Mesothelial cell of epicardium (in vitro differentiated cells): ENCODE measurements around the gene PTPRG. TPM values are rescaled to one million over a fixed set of nuclear protein-coding genes. Genes with fewer than 3 reads are reported as not detected.

ENCODE experiments used
- DNase-seq, 2 experiments: peaks; one replicate each; pipeline ENCODE4 v3.0.0; 2021; ENCODE audit warnings: low spot score in 2 of 2; ENCODE audit not compliant: unreplicated experiment in 2 of 2
- H3K27ac Mint-ChIP-seq: 2 replicates; pipeline ENCODE4 v1.8.0; 2021; ENCODE audit warnings: mixed read lengths
- H3K27me3 Mint-ChIP-seq: 2 replicates; pipeline ENCODE4 v1.8.0; 2021; ENCODE audit warnings: low read depth, mixed read lengths
- H3K36me3 Mint-ChIP-seq: 2 replicates; pipeline ENCODE4 v1.8.0; 2021; ENCODE audit warnings: mixed read lengths
- H3K4me1 Mint-ChIP-seq: 2 replicates; pipeline ENCODE4 v1.8.0; 2021; ENCODE audit warnings: mixed read lengths
- H3K4me3 Mint-ChIP-seq: 2 replicates; pipeline ENCODE4 v1.8.0; 2021; ENCODE audit warnings: mild to moderate bottlenecking, moderate library complexity, mixed read lengths
- H3K9me3 Mint-ChIP-seq: 2 replicates; pipeline ENCODE4 v1.8.0; 2021; ENCODE audit warnings: mixed read lengths
- total RNA-seq: library from RNA; stranded (reverse); gene quantifications from 3 replicates; pipeline ENCODE4 v1.2.1, GENCODE V29; 2021
- TF ChIP-seq, protein P1 (sequence below): fragments of 200-600 bp; sonication (generic); IDR thresholded peaks from one replicate; pipeline ENCODE4 v1.5.0; 2021; ENCODE audit warnings: antibody characterized with exemption; ENCODE audit not compliant: unreplicated experiment

The PTPRG gene
- total RNA-seq, 1 donor from 2014 or later = 40.4 TPM

GRCh38 chr3:62110443-62111225 is 549.3 kb downstream of the PTPRG start:
- H3K4me1 Mint-ChIP-seq = no peaks in the 10 kb centered on the region
- no peak overlapping the region for H3K27ac Mint-ChIP-seq
- H3K4me3 Mint-ChIP-seq = no peak overlapping the region
- DNase-seq = no peak
- H3K36me3 Mint-ChIP-seq = peaks cover 13% of the 10 kb centered on the region
- no peaks in the 10 kb centered on the region for H3K27me3 Mint-ChIP-seq
- TF ChIP-seq, protein P1, sequence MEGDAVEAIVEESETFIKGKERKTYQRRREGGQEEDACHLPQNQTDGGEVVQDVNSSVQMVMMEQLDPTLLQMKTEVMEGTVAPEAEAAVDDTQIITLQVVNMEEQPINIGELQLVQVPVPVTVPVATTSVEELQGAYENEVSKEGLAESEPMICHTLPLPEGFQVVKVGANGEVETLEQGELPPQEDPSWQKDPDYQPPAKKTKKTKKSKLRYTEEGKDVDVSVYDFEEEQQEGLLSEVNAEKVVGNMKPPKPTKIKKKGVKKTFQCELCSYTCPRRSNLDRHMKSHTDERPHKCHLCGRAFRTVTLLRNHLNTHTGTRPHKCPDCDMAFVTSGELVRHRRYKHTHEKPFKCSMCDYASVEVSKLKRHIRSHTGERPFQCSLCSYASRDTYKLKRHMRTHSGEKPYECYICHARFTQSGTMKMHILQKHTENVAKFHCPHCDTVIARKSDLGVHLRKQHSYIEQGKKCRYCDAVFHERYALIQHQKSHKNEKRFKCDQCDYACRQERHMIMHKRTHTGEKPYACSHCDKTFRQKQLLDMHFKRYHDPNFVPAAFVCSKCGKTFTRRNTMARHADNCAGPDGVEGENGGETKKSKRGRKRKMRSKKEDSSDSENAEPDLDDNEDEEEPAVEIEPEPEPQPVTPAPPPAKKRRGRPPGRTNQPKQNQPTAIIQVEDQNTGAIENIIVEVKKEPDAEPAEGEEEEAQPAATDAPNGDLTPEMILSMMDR = no peak
- peaks cover 21% of the 10 kb centered on the region for H3K9me3 Mint-ChIP-seq

DNA sequence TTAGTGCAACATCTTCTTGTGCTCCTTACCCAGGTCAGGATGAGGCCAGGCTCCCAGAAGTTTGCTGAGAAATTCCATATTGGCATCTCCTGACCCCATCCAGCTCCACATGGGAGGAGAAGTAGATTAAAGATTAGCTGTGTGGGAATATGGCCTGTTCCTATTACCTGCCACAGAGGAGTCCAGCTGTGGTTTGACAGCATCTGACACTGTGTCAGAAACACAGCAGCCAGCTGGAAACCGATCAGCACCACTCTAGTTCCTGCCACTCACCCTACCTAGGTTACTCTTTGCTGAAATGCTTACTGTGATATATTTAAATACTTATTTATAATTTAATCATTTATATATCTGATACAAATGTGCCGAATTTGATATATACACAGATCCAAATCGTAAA is 551.7 kb downstream of the PTPRG start:
- no peaks in the 10 kb centered on the region for H3K4me1 Mint-ChIP-seq
- peaks cover 20% of the 10 kb centered on the region for H3K9me3 Mint-ChIP-seq

DNA sequence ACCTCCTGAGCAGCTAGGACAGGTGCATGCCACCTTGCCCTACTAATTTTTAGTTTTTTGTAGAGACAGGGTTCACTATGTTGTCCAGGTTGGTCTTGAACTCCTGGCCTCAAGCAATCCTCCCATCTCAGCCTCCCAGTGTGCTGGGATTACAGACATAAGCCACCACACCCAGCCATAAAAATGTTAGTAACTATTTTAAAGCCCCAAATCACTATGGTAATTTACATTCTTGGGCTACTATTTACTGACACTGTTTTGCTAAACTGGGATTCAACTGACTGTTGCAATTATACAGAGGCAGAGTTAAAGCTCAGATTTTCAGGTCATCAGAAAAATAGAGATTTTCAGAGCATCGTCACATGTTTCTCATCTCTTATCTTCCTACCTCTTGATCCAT is 553.4 kb downstream of the PTPRG start:
- Mint-ChIP-seq H3K4me3 (no peak overlapping the region), H3K4me1 (no peaks in the 10 kb centered on the region), H3K27me3 (no peaks in the 10 kb centered on the region), H3K27ac (no peak overlapping the region), H3K9me3 (peaks cover 13% of the 10 kb centered on the region), H3K36me3 (peaks cover 5% of the 10 kb centered on the region)
- TF ChIP-seq, protein P1 = no peak
- DNase-seq = no peak

More for the DNA sequence above, 551.7 kb downstream of the PTPRG start:
- H3K27ac Mint-ChIP-seq = no peak overlapping the region
- DNase-seq = no peak
- H3K4me3 Mint-ChIP-seq = no peak overlapping the region
- TF ChIP-seq, protein P1 = no peak
- no peaks in the 10 kb centered on the region for H3K27me3 Mint-ChIP-seq
- peaks cover 13% of the 10 kb centered on the region for H3K36me3 Mint-ChIP-seq

DNA sequence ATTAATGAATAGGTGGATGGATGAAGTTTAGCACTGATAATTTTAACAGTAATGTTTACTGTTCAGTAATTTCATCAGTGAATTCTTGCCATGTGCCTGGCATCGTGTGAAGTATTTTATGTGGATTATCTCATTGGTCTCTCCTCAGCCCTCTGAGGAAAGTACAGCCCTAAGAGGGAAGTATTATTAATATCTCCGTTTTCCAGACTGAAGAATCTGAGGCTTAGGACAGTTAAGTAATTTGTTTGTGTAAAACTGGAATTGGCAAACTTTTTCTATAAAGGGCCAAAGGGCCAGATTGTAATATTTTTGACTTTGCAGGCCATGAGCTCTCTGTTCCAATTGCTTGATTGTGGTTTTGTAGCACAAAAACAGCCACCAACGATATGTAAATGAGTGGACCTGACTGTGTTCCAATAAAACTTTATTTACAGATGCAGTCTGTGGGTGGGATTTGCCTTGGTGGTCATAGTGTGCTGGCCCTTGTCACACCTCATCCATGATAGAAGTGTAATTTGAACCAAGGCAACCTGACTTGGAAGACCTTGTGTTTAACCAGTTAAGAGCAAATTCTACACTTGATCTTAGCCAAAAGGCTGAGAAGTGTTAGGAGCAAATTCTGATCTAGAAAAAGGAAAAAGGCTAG is 556.7 kb downstream of the PTPRG start:
- peaks cover 9% of the 10 kb centered on the region for H3K4me1 Mint-ChIP-seq
- H3K36me3 Mint-ChIP-seq = peaks cover 4% of the 10 kb centered on the region
- TF ChIP-seq, protein P1 = no peak
- H3K9me3 Mint-ChIP-seq = peaks cover 17% of the 10 kb centered on the region
- no peaks in the 10 kb centered on the region for H3K27me3 Mint-ChIP-seq
- no peak overlapping the region for H3K4me3 Mint-ChIP-seq
- DNase-seq = no peak
- no peak overlapping the region for H3K27ac Mint-ChIP-seq

DNA sequence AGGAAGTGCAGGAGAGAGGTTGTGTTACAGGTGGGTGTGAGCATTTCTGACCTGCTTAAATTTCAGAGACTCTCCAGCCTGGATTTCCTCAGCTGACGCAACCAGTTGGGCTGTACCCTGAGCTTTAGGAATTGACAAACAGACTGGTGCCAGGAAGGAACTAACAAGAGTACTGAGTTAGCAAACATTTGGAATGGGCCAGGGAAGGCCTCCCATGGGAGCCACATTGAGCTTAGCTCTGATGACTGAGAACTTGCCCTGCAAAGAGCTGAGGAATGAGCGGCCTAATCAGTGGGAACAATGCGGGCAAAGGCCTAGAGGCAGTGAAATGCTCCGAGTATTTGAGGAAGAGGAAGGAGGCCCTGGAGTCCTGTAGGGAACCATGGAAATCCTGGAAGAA is 557.8 kb downstream of the PTPRG start:
- Mint-ChIP-seq H3K36me3 (peaks cover 4% of the 10 kb centered on the region), H3K4me3 (no peak overlapping the region), H3K27me3 (no peaks in the 10 kb centered on the region), H3K4me1 (peaks cover 9% of the 10 kb centered on the region), H3K27ac (no peak overlapping the region), H3K9me3 (peaks cover 20% of the 10 kb centered on the region)
- TF ChIP-seq, protein P1 = no peak
- DNase-seq = no peak
